Smooth muscle cell (in vitro differentiated cells): ENCODE data around the gene MEIS2. TPM values are rescaled to one million over a fixed set of nuclear protein-coding genes. Genes with fewer than 3 reads are reported as not detected.

Source experiments
- DNase-seq: peaks from one replicate; lab custom pipeline; 2025; ENCODE audit not compliant: unreplicated experiment; lab: John Stamatoyannopoulos, UW
- H2AFZ ChIP-seq: fragments of 200-600 bp; sonication (generic); 2 replicates; pipeline ENCODE4 v1.6.0; 2016; ENCODE audit warnings: antibody characterized with exemption, low read depth, mild to moderate bottlenecking
- H3F3A ChIP-seq: fragments of 200-600 bp; sonication (generic); 2 replicates; pipeline ENCODE4 v1.6.0; 2017; ENCODE audit warnings: antibody characterized with exemption, low read depth
- H3K27ac ChIP-seq: fragments of 200-600 bp; sonication (generic); 2 replicates; pipeline ENCODE4 v1.5.1; 2016; ENCODE audit warnings: low read depth, mild to moderate bottlenecking
- H3K27me3 ChIP-seq: fragments of 200-600 bp; sonication (generic); 2 replicates; pipeline ENCODE4 v1.6.1; 2016; ENCODE audit warnings: low read depth, mild to moderate bottlenecking
- H3K36me3 ChIP-seq: fragments of 200-600 bp; sonication (generic); 2 replicates; pipeline ENCODE4 v1.5.1; 2016; ENCODE audit warnings: low read depth
- H3K4me1 ChIP-seq: fragments of 200-600 bp; sonication (generic); 2 replicates; pipeline ENCODE4 v1.5.1; 2016; ENCODE audit warnings: low read depth
- H3K4me2 ChIP-seq: fragments of 200-600 bp; sonication (generic); 2 replicates; pipeline ENCODE4 v1.6.0; 2016; ENCODE audit warnings: mild to moderate bottlenecking
- H3K4me3 ChIP-seq: fragments of 200-600 bp; sonication (generic); 2 replicates; pipeline ENCODE4 v1.5.1; 2016; ENCODE audit warnings: mild to moderate bottlenecking
- H3K79me2 ChIP-seq: fragments of 200-600 bp; sonication (generic); 2 replicates; pipeline ENCODE4 v1.6.0; 2016; ENCODE audit warnings: low read depth, mild to moderate bottlenecking
- H3K9ac ChIP-seq: fragments of 200-600 bp; sonication (generic); 2 replicates; pipeline ENCODE4 v1.6.0; 2016; ENCODE audit warnings: low read depth
- H3K9me3 ChIP-seq: fragments of 200-600 bp; sonication (generic); replicated peaks from 2 replicates; pipeline ENCODE4 v1.5.1; 2016; ENCODE audit warnings: low read depth
- H4K20me1 ChIP-seq: fragments of 200-600 bp; sonication (generic); 2 replicates; pipeline ENCODE4 v1.6.0; 2016; ENCODE audit warnings: low read depth
- WGBS: methylation state at CpG from one replicate; pipeline ENCODE4 v1.1.7; 2016; ENCODE audit warnings: low lambda C conversion rate; 5-methylcytosine and 5-hydroxymethylcytosine counted together
- polyA plus RNA-seq: library from polyadenylated mRNA; unstranded; fragments of >200 nt; fragmentation: Nextera tagmentation; extraction: Ambion mirVana; gene quantifications from 2 replicates; pipeline ENCODE4 v1.2.1, GENCODE V29; 2016
- total RNA-seq: library from RNA; depleted of rRNA; stranded (reverse); fragments of >200 nt; gene quantifications from 2 replicates; pipeline ENCODE4 v1.2.3, GENCODE V29; 2014
- TF ChIP-seq, protein P1 (sequence below): fragments of 200-600 bp; sonication (generic); IDR thresholded peaks from 2 replicates; pipeline ENCODE4 v1.5.1; 2017; ENCODE audit warnings: borderline replicate concordance, mild to moderate bottlenecking, antibody characterized with exemption; ENCODE audit not compliant: insufficient read depth, poor library complexity, severe bottlenecking

MEIS2 gene
- total and polyA plus RNA-seq, 2 experiments from 2014 or later = 13.0 to 33.4 TPM

DNA sequence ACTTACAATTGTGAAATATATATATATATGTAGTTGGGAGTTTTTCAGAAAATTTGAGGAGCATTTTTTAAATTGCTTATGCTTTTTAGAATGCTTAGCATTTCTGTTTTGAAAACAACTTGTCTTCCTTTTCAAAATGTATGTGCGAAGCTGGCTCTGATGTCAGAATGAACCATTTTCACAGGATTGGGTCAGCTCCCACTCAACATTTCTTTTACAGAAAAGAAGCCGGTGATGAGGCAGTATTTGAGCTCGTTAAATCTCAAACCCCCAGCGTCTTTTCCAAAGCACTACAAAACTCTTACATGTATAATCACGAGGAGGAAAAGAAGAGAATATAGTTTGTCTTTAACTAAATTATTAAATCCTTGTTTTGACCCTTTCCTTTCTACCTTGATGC is 225.4 kb downstream of the MEIS2 start:
- H3K9ac ChIP-seq = no peak overlapping the region
- peaks cover 15% of the 10 kb centered on the region for H3K4me1 ChIP-seq
- no peaks in the 10 kb centered on the region for H3K79me2 ChIP-seq
- H3K36me3 ChIP-seq = no peaks in the 10 kb centered on the region
- H3K27ac ChIP-seq = no peak overlapping the region
- no peak overlapping the region for H2AFZ ChIP-seq
- TF ChIP-seq, protein P1, sequence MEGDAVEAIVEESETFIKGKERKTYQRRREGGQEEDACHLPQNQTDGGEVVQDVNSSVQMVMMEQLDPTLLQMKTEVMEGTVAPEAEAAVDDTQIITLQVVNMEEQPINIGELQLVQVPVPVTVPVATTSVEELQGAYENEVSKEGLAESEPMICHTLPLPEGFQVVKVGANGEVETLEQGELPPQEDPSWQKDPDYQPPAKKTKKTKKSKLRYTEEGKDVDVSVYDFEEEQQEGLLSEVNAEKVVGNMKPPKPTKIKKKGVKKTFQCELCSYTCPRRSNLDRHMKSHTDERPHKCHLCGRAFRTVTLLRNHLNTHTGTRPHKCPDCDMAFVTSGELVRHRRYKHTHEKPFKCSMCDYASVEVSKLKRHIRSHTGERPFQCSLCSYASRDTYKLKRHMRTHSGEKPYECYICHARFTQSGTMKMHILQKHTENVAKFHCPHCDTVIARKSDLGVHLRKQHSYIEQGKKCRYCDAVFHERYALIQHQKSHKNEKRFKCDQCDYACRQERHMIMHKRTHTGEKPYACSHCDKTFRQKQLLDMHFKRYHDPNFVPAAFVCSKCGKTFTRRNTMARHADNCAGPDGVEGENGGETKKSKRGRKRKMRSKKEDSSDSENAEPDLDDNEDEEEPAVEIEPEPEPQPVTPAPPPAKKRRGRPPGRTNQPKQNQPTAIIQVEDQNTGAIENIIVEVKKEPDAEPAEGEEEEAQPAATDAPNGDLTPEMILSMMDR = no peak
- H3K4me3 ChIP-seq = no peak overlapping the region
- WGBS = 64% methylated on average over 5 of the region's 5 CpGs
- H4K20me1 ChIP-seq = no peaks in the 10 kb centered on the region
- H3K4me2 ChIP-seq = no peak overlapping the region
- H3K9me3 ChIP-seq = no peaks in the 10 kb centered on the region
- DNase-seq = no peak
- no peaks in the 10 kb centered on the region for H3F3A ChIP-seq
- peaks cover 26% of the 10 kb centered on the region for H3K27me3 ChIP-seq

DNA sequence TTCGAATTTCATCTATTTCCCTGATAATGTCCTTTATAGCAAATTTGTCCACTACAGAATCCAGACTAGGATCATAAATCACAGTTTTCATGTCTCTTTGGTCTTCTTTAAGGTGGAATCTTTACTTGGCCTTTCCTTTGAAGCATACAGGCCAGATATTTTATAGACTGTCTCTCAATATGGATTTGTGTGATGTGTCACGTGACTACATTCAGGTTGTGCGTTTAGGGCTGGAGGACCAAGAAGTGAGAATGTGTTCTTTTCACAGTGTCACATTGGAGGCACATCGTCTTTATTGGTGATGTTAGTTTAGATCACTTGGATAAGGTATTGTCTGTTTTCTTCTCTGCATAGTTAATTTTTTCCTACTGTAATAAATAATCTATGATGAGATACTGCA is 232.9 kb downstream of the MEIS2 start:
- no peak overlapping the region for H3K9ac ChIP-seq
- no peak overlapping the region for H3K4me3 ChIP-seq
- no peaks in the 10 kb centered on the region for H3K79me2 ChIP-seq
- no peaks in the 10 kb centered on the region for H3K27me3 ChIP-seq
- H3K4me1 ChIP-seq = no peaks in the 10 kb centered on the region
- no peak overlapping the region for H3K4me2 ChIP-seq
- TF ChIP-seq, protein P1 = no peak
- no peak overlapping the region for H2AFZ ChIP-seq
- no peaks in the 10 kb centered on the region for H3F3A ChIP-seq
- DNase-seq = no peak
- H3K36me3 ChIP-seq = no peaks in the 10 kb centered on the region
- WGBS = 91% methylated on average over 4 of the region's 4 CpGs
- no peak overlapping the region for H3K27ac ChIP-seq
- H4K20me1 ChIP-seq = no peaks in the 10 kb centered on the region
- no peaks in the 10 kb centered on the region for H3K9me3 ChIP-seq

DNA sequence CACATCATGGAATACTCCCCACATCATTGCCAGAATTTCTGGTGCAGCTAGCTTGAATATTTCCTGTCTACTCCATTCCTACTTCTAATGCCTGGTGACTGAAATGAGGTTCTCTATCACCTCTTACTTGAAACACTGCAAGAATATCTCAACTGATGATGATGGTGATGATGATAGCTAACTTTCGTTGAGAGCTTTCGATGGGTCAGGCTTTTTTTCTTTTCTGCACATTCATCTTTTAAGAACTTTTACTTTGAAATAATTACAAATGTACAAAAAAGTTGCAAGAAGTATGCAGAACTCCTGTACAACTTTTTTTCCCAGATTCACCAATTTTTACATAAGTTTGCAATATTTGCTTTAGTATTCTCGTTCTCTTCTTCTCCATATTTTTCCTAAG is 233.5 kb downstream of the MEIS2 start:
- no peaks in the 10 kb centered on the region for H3K79me2 ChIP-seq
- H3K4me3 ChIP-seq = no peak overlapping the region
- no peaks in the 10 kb centered on the region for H4K20me1 ChIP-seq
- no peak overlapping the region for H3K9ac ChIP-seq
- TF ChIP-seq, protein P1 = no peak
- H3K4me1 ChIP-seq = no peaks in the 10 kb centered on the region
- H3K27me3 ChIP-seq = no peaks in the 10 kb centered on the region
- H3K27ac ChIP-seq = no peak overlapping the region
- H3K36me3 ChIP-seq = no peaks in the 10 kb centered on the region
- no peaks in the 10 kb centered on the region for H3K9me3 ChIP-seq
- 93% methylated on average over 3 of the region's 3 CpGs for WGBS
- no peak overlapping the region for H3K4me2 ChIP-seq
- H3F3A ChIP-seq = no peaks in the 10 kb centered on the region
- no peak for DNase-seq
- no peak overlapping the region for H2AFZ ChIP-seq

DNA sequence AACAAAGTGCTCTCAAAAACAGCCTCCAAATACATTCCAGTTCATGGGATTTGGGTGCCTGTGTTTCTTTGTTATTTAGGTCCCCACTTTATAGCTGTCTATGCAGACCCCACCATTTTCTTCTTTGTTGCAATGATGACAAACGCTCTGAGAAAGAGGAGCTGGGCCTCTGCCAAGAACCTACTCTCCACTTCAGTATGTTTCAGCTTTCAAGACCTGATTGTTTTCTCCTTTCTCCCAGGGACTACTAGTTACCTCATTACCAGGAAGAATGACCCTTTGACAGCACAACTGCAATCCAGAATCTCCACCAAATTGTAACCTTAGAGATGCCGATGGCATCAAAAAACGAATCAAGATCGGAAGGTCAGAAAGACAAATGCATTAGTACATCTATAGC is 236.8 kb downstream of the MEIS2 start:
- Histone ChIP-seq H3K4me2 (no peak overlapping the region), H4K20me1 (no peaks in the 10 kb centered on the region), H3K27ac (no peak overlapping the region), H3F3A (no peaks in the 10 kb centered on the region), H3K79me2 (no peaks in the 10 kb centered on the region), H3K27me3 (no peaks in the 10 kb centered on the region), H2AFZ (no peak overlapping the region), H3K4me1 (no peaks in the 10 kb centered on the region), H3K36me3 (no peaks in the 10 kb centered on the region), H3K9me3 (no peaks in the 10 kb centered on the region), H3K4me3 (no peak overlapping the region), H3K9ac (no peak overlapping the region)
- TF ChIP-seq, protein P1 = no peak
- WGBS = 92% methylated on average over 4 of the region's 4 CpGs
- no peak for DNase-seq
